ENCODE measurements around the gene PXYLP1. TPM values are rescaled to one million over a fixed set of nuclear protein-coding genes. Genes with fewer than 3 reads are reported as not detected.

The PXYLP1 gene
- total and polyA plus RNA-seq, 9 of the 15 experiments (the other 6 are each of a cell fraction or from before 2014, with no cell fraction given), result 0.80 to 2.9 (median 1.3) TPM

- 0 out of 2 replicates have a peak, but pooled peaks have one; percentile 5 for TF ChIP-seq ZNF431 (CRISPR knock-in tag; IDR thresholded peaks at IDR 0.05)
- TF ChIP-seq, protein P1, sequence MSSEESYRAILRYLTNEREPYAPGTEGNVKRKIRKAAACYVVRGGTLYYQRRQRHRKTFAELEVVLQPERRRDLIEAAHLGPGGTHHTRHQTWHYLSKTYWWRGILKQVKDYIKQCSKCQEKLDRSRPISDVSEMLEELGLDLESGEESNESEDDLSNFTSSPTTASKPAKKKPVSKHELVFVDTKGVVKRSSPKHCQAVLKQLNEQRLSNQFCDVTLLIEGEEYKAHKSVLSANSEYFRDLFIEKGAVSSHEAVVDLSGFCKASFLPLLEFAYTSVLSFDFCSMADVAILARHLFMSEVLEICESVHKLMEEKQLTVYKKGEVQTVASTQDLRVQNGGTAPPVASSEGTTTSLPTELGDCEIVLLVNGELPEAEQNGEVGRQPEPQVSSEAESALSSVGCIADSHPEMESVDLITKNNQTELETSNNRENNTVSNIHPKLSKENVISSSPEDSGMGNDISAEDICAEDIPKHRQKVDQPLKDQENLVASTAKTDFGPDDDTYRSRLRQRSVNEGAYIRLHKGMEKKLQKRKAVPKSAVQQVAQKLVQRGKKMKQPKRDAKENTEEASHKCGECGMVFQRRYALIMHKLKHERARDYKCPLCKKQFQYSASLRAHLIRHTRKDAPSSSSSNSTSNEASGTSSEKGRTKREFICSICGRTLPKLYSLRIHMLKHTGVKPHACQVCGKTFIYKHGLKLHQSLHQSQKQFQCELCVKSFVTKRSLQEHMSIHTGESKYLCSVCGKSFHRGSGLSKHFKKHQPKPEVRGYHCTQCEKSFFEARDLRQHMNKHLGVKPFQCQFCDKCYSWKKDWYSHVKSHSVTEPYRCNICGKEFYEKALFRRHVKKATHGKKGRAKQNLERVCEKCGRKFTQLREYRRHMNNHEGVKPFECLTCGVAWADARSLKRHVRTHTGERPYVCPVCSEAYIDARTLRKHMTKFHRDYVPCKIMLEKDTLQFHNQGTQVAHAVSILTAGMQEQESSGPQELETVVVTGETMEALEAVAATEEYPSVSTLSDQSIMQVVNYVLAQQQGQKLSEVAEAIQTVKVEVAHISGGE (CRISPR knock-in tag; IDR thresholded peaks at IDR 0.05), result peak; percentile 53 to 91 (median 67); a peak in 5 of 6 replicates
- 0 out of 2 replicates have a peak, but pooled peaks have one; percentile 34 for TF ChIP-seq MGA (IDR thresholded peaks at IDR 0.05)
- TF ChIP-seq, protein P2, sequence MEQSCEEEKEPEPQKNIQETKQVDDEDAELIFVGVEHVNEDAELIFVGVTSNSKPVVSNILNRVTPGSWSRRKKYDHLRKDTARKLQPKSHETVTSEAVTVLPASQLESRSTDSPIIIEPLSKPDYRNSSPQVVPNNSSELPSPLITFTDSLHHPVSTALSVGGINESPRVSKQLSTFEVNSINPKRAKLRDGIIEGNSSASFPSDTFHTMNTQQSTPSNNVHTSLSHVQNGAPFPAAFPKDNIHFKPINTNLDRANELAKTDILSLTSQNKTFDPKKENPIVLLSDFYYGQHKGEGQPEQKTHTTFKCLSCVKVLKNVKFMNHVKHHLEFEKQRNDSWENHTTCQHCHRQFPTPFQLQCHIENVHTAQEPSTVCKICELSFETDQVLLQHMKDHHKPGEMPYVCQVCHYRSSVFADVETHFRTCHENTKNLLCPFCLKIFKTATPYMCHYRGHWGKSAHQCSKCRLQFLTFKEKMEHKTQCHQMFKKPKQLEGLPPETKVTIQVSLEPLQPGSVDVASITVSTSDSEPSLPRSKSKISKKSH (CRISPR knock-in tag; IDR thresholded peaks at IDR 0.05), result no peak
- 0 out of 2 replicates have a peak, but pooled peaks have one; percentile 70 for TF ChIP-seq HOMEZ (CRISPR knock-in tag; IDR thresholded peaks at IDR 0.05)
These were observed 80.1 kb downstream of the PXYLP1 start (continued) for GRCh38 chr3:141311496-141312353.

All from K562 (cell line).